Measurements from ENCODE around the gene SCUBE2. TPM values are rescaled to one million over a fixed set of nuclear protein-coding genes. Genes with fewer than 3 reads are reported as not detected.

The SCUBE2 gene
- total and polyA plus RNA-seq, 2 donors (not counting 3 experiments of a cell fraction or from before 2014, with no cell fraction given), result 0.55 to 3.5 TPM

DNA sequence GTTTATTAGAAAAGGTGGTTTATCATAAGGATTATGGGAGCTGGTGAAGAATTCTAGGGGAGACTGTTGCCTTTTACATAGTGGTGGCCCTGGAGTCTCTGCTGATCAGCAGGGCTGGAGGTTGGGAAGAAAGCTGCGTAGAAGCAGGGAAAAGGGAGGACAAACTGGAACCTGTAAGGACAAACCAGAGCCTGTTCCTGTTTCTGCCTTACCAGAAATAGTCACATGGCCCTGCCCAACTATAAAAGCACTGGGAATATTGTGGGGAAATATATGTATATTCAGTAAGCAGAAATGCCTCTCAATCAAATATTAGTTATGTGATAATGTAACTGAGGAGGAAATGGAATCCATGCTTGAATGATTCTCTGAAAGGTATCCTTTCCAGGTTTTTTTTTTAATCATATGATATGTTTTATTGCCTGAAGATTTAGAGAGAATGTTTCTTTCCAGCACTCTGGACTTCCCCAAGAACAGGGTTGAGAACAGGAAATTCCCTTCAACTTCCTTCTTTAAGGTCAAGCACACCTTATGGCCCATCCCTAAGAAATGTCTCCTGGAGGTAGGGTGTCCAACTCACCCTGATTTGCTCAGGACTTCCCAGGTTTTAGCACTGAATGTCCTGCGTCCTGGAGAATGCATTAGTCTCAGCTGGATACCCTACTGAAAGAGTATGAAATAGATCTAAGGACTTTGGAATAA is 33.9 kb upstream of the SCUBE2 start:
- no TSS peak for BruUV-seq (replicated peaks)
- Histone ChIP-seq H3K36me3 (ENCODE audit: control insufficient read depth in 2 of 2, extremely low read depth in 1 of 2, insufficient read depth in 2 of 2, low read length in 2 of 2) (no peaks in the 10 kb centered on the region), H2AFZ (ENCODE audit: low read depth, low read length) (no peak overlapping the region), H4K20me1 (replicated peaks; ENCODE audit: control insufficient read depth, extremely low read depth, insufficient read depth, low read length) (no peaks in the 10 kb centered on the region), H3K9me1 (replicated peaks; ENCODE audit: control insufficient read depth, extremely low read depth, insufficient read depth, low read length) (no peaks in the 10 kb centered on the region), H3K27me3 (ENCODE audit: control insufficient read depth in 2 of 2, insufficient read depth in 2 of 2, low read length in 2 of 2) (no peaks in the 10 kb centered on the region), H3K9ac (replicated peaks; ENCODE audit: extremely low read depth, insufficient read depth, low read length) (no peak overlapping the region), H3K4me1 (ENCODE audit: control insufficient read depth, extremely low read depth, insufficient read depth, low read length) (no peaks in the 10 kb centered on the region), H3K4me2 (ENCODE audit: insufficient read depth, low read length) (no peak overlapping the region), H3K27ac (ENCODE audit: insufficient read depth, low read depth, low read length) (no peak overlapping the region), H3K79me2 (ENCODE audit: control insufficient read depth, insufficient read depth, low read length) (no peaks in the 10 kb centered on the region), H3K9me3 (replicated peaks; ENCODE audit: control insufficient read depth, insufficient read depth, low read length) (no peaks in the 10 kb centered on the region), H3K4me3 (replicated peaks in 1 of 3; ENCODE audit: insufficient read depth in 1 of 3, low read depth in 1 of 3, low read length in 3 of 3) (no peak overlapping the region)
- no peak for FAIRE-seq
- CTCF ChIA-PET, result interaction anchor here (1.1 to 2.2 kb wide), 2 partner anchors 13 to 110 kb away, joined by 3 to 9 read pairs; no protein-coding TSS in a partner anchor
- no peak for DNase-seq (ENCODE audit: low read depth, low spot score)
- dilution Hi-C loops (cut with MboI; ENCODE audit: extremely low pct_ligation_motif_present, low sequenced_read_pairs) (no loop called here), intact Hi-C loops (cut with micrococcal nuclease) (no loop called here)
- TF ChIP-seq MYC (IDR thresholded peaks at IDR 0.05; ENCODE audit: low read depth, low read length), result no peak
- TF ChIP-seq GATA2 (IDR thresholded peaks at IDR 0.05; ENCODE audit: insufficient read depth, insufficient read length, low read depth, low read length), result no peak
- TF ChIP-seq JUN (IDR thresholded peaks at IDR 0.05; ENCODE audit: borderline replicate concordance, insufficient read depth, insufficient read length, low read depth), result no peak
- TF ChIP-seq, protein P1, sequence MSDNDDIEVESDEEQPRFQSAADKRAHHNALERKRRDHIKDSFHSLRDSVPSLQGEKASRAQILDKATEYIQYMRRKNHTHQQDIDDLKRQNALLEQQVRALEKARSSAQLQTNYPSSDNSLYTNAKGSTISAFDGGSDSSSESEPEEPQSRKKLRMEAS (IDR thresholded peaks at IDR 0.05; ENCODE audit: insufficient read depth, insufficient read length), result no peak
- TF ChIP-seq FOS (IDR thresholded peaks at IDR 0.05; ENCODE audit: borderline replicate concordance, insufficient read depth, low read length), result no peak
- no peak for TF ChIP-seq POLR2AphosphoS5 (IDR thresholded peaks at IDR 0.05; ENCODE audit: insufficient read depth, low read depth, low read length)
- TF ChIP-seq EZH2 (IDR thresholded peaks at IDR 0.05; ENCODE audit: borderline replicate concordance, low read depth, low read length, severe bottlenecking), result no peak
- TF ChIP-seq, protein P2, sequence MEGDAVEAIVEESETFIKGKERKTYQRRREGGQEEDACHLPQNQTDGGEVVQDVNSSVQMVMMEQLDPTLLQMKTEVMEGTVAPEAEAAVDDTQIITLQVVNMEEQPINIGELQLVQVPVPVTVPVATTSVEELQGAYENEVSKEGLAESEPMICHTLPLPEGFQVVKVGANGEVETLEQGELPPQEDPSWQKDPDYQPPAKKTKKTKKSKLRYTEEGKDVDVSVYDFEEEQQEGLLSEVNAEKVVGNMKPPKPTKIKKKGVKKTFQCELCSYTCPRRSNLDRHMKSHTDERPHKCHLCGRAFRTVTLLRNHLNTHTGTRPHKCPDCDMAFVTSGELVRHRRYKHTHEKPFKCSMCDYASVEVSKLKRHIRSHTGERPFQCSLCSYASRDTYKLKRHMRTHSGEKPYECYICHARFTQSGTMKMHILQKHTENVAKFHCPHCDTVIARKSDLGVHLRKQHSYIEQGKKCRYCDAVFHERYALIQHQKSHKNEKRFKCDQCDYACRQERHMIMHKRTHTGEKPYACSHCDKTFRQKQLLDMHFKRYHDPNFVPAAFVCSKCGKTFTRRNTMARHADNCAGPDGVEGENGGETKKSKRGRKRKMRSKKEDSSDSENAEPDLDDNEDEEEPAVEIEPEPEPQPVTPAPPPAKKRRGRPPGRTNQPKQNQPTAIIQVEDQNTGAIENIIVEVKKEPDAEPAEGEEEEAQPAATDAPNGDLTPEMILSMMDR (IDR thresholded peaks at IDR 0.05; ENCODE audit: extremely low read depth in 1 of 2, insufficient read depth in 1 of 2, low read depth in 1 of 2, low read length in 2 of 2), result no peak
- TF ChIP-seq POLR2A (IDR thresholded peaks at IDR 0.05; ENCODE audit: low read depth, low read length), result no peak
- POLR2A ChIA-PET, result no interaction called here
